ENCODE results near the gene RPS3. TPM values are rescaled to one million over a fixed set of nuclear protein-coding genes. Genes with fewer than 3 reads are reported as not detected.

The RPS3 gene
- polyA plus RNA-seq, 3 donors: 1,248 to 1,563 (median 1,448) TPM

GRCh38 chr11:75430714-75431532, 31.6 kb downstream of the RPS3 start:
- WGBS (ENCODE audit: insufficient coverage): 29% methylated on average over 27 of the region's 32 CpGs
- Mint-ChIP-seq H3K9me3 (peaks cover 10 to 25% (median 23%) of the 10 kb centered on the region in 7 donors), H3K4me3 (peak overlapping the region; percentile 73 to 97), H3K4me1 (peaks cover 27% of the 10 kb centered on the region), H3K27ac (peak overlapping the region in 1 of 7 donors; percentile 76), H3K27me3 (ENCODE audit: low read depth in 3 of 3) (peaks cover 57 to 68% (median 68%) of the 10 kb centered on the region in 3 donors), H3K36me3 (peaks cover 19 to 29% of the 10 kb centered on the region in 2 donors)
- Histone ChIP-seq H3K4me3 (replicated peaks in 1 of 3; ENCODE audit: low read depth in 2 of 3, low read length in 3 of 3) (peak overlapping the region; percentile 7 to 70 (median 21)), H3K4me1 (ENCODE audit: control insufficient read depth in 1 of 2, insufficient read depth in 2 of 2, low read length in 2 of 2) (peaks cover 18 to 41% of the 10 kb centered on the region in 2 donors), H4K20me1 (ENCODE audit: insufficient read depth, low read length) (no peaks in the 10 kb centered on the region), H2AFZ (ENCODE audit: insufficient read depth, low read depth, low read length, poor library complexity, severe bottlenecking) (peak overlapping the region; percentile 68), H3K36me3 (replicated peaks in 1 of 2; ENCODE audit: control insufficient read depth in 1 of 2, insufficient read depth in 2 of 2, low read length in 2 of 2) (peaks cover 0 to 9% of the 10 kb centered on the region in 2 donors), H3K27ac (ENCODE audit: low read depth in 1 of 2, low read length in 2 of 2) (no peak overlapping the region), H3K9me3 (replicated peaks in 1 of 2; ENCODE audit: control insufficient read depth in 1 of 2, insufficient read depth in 1 of 2, low read length in 2 of 2) (peaks cover 13 to 30% of the 10 kb centered on the region in 2 donors), H3K9ac (ENCODE audit: insufficient read depth, low read length, poor library complexity, severe bottlenecking) (peak overlapping the region; percentile 32), H3K27me3 (ENCODE audit: control insufficient read depth in 2 of 2, insufficient read depth in 2 of 2, low read length in 2 of 2) (peaks cover 37 to 67% of the 10 kb centered on the region in 2 donors), H3K79me2 (ENCODE audit: insufficient read depth, low read length) (no peaks in the 10 kb centered on the region), H3K4me2 (replicated peaks; ENCODE audit: extremely low read depth, low read length, poor library complexity, severe bottlenecking) (peak overlapping the region; percentile 78)
- intact Hi-C loops (cut with micrococcal nuclease): no loop called here
- no peak for DNase-seq
- no peak for TF ChIP-seq CTCF (IDR thresholded peaks at IDR 0.05)

- 45% methylated on average over 12 of the region's 16 CpGs for WGBS (ENCODE audit: insufficient coverage)
- Mint-ChIP-seq H3K9me3 (peaks cover 10 to 25% (median 23%) of the 10 kb centered on the region in 7 donors), H3K4me3 (peak overlapping the region in 1 of 2 donors; percentile 97), H3K36me3 (peaks cover 27 to 36% of the 10 kb centered on the region in 2 donors), H3K27me3 (ENCODE audit: low read depth in 3 of 3) (peaks cover 57 to 63% (median 63%) of the 10 kb centered on the region in 3 donors), H3K27ac (no peak overlapping the region), H3K4me1 (peaks cover 27% of the 10 kb centered on the region)
- no peaks in the 10 kb centered on the region for H4K20me1 ChIP-seq (ENCODE audit: insufficient read depth, low read length)
- peaks cover 0 to 14% of the 10 kb centered on the region in 2 donors for H3K36me3 ChIP-seq (replicated peaks in 1 of 2; ENCODE audit: control insufficient read depth in 1 of 2, insufficient read depth in 2 of 2, low read length in 2 of 2)
- no peak overlapping the region for H3K4me2 ChIP-seq (replicated peaks; ENCODE audit: extremely low read depth, low read length, poor library complexity, severe bottlenecking)
- H3K9ac ChIP-seq (ENCODE audit: insufficient read depth, low read length, poor library complexity, severe bottlenecking): no peak overlapping the region
- H3K4me1 ChIP-seq (ENCODE audit: control insufficient read depth in 1 of 2, insufficient read depth in 2 of 2, low read length in 2 of 2): peaks cover 18 to 41% of the 10 kb centered on the region in 2 donors
- no peak for DNase-seq
- peaks cover 37 to 62% of the 10 kb centered on the region in 2 donors for H3K27me3 ChIP-seq (ENCODE audit: control insufficient read depth in 2 of 2, insufficient read depth in 2 of 2, low read length in 2 of 2)
- H3K4me3 ChIP-seq (replicated peaks in 1 of 3; ENCODE audit: low read depth in 2 of 3, low read length in 3 of 3): no peak overlapping the region
- no peaks in the 10 kb centered on the region for H3K79me2 ChIP-seq (ENCODE audit: insufficient read depth, low read length)
- no peak overlapping the region for H2AFZ ChIP-seq (ENCODE audit: insufficient read depth, low read depth, low read length, poor library complexity, severe bottlenecking)
- H3K9me3 ChIP-seq (replicated peaks in 1 of 2; ENCODE audit: control insufficient read depth in 1 of 2, insufficient read depth in 1 of 2, low read length in 2 of 2): peaks cover 13 to 30% of the 10 kb centered on the region in 2 donors
- TF ChIP-seq CTCF (IDR thresholded peaks at IDR 0.05): no peak
- intact Hi-C loops (cut with micrococcal nuclease): no loop called here
- H3K27ac ChIP-seq (ENCODE audit: low read depth in 1 of 2, low read length in 2 of 2): no peak overlapping the region
Measured at GRCh38 chr11:75431533-75432525, 32.5 kb downstream of the RPS3 start.

Measured in CD14-positive monocyte (primary cell).